GM18511 (cell line): ENCODE data around the gene OTOP3.
"Not testable (repeated sequence)": the region's sequence is repeated elsewhere in the genome, so short reads cannot be mapped to it uniquely, and the experiment has no call there.

Experiments
- ATAC-seq: cut with Tn5 transposase; IDR thresholded peaks from one replicate; pipeline ENCODE4 v1.9.1; 2021; ENCODE audit warnings: mild to moderate bottlenecking, moderate library complexity; ENCODE audit not compliant: unreplicated experiment

The OTOP3 gene

GRCh38 chr17:74935585-74936469, at the start of gene OTOP3:
Gene OTOP3, plus strand, starts transcription at chr17:74935898. Its CDS starts 24 bp downstream, at chr17:74935922.
- ATAC-seq, result no peak

- no peak for ATAC-seq
Measured at GRCh38 chr17:74888469-74888868, 47.2 kb upstream of the OTOP3 start.

- no peak for ATAC-seq
Measured at GRCh38 chr17:74890554-74890953, 45.1 kb upstream of the OTOP3 start.

- no peak for ATAC-seq
Measured at GRCh38 chr17:74892013-74892841, 43.5 kb upstream of the OTOP3 start.

GRCh38 chr17:74892974-74893911, 42.5 kb upstream of the OTOP3 start, which contains the start of gene FADS6:
Gene FADS6, minus strand, starts transcription at chr17:74893633. Its CDS starts 38 bp downstream, at chr17:74893595.
- ATAC-seq, result no peak

- no peak for ATAC-seq
Measured at GRCh38 chr17:74893936-74894671, 41.6 kb upstream of the OTOP3 start.

GRCh38 chr17:74898376-74898946, 37.2 kb upstream of the OTOP3 start:
- ATAC-seq, result no peak

GRCh38 chr17:74900208-74900607, 35.5 kb upstream of the OTOP3 start:
- no peak for ATAC-seq

- no peak for ATAC-seq
Measured at GRCh38 chr17:74901353-74902135, 34.2 kb upstream of the OTOP3 start.

GRCh38 chr17:74903034-74903433, 32.7 kb upstream of the OTOP3 start:
- no peak for ATAC-seq

GRCh38 chr17:74903671-74904070, 32.0 kb upstream of the OTOP3 start:
- no peak for ATAC-seq

GRCh38 chr17:74904687-74905409, 30.9 kb upstream of the OTOP3 start:
- no peak for ATAC-seq

- not testable (repeated sequence) for ATAC-seq
Measured at GRCh38 chr17:74906214-74906793, 29.4 kb upstream of the OTOP3 start.

- ATAC-seq, result no peak
Measured at GRCh38 chr17:74907012-74907411, 28.7 kb upstream of the OTOP3 start.

- ATAC-seq, result not testable (repeated sequence)
Measured at GRCh38 chr17:74909097-74909496, 26.6 kb upstream of the OTOP3 start.

- not testable (repeated sequence) for ATAC-seq
Measured at GRCh38 chr17:74911423-74911822, 24.3 kb upstream of the OTOP3 start.

- no peak for ATAC-seq
Measured at GRCh38 chr17:74916136-74916850, 19.4 kb upstream of the OTOP3 start.
